H9 (cell line): Measurements from ENCODE around the gene TRIM9. TPM values are rescaled to one million over a fixed set of nuclear protein-coding genes. Genes with fewer than 3 reads are reported as not detected.

Experiments used
- DNase-seq: peaks from one replicate; pipeline ENCODE4 v3.0.0-alpha.2; 2017
- H2AFZ ChIP-seq: one replicate; pipeline ENCODE4 v1.6.1; 2013; ENCODE audit warnings: mild to moderate bottlenecking, low read length, control low read depth, moderate library complexity
- H2AK5ac ChIP-seq: 2 replicates; pipeline ENCODE4 v1.6.1; 2013; ENCODE audit warnings: low read length, control low read depth, mixed read lengths; ENCODE audit not compliant: insufficient read length
- H2BK120ac ChIP-seq: one replicate; pipeline ENCODE4 v1.6.1; 2013; ENCODE audit warnings: low read depth, mild to moderate bottlenecking, low read length, control low read depth, inconsistent platforms; ENCODE audit not compliant: poor library complexity, severe bottlenecking
- H2BK12ac ChIP-seq: 2 replicates; pipeline ENCODE4 v1.6.1; 2013; ENCODE audit warnings: low read length, control low read depth, mixed read lengths, low read depth; ENCODE audit not compliant: insufficient read length
- H2BK15ac ChIP-seq: 2 replicates; pipeline ENCODE4 v1.6.1; 2013; ENCODE audit warnings: low read depth, low read length, control low read depth
- H2BK20ac ChIP-seq: one replicate; pipeline ENCODE4 v1.6.1; 2013; ENCODE audit warnings: low read depth, mild to moderate bottlenecking, low read length, control low read depth, inconsistent platforms; ENCODE audit not compliant: poor library complexity, severe bottlenecking
- H2BK5ac ChIP-seq: 2 replicates; pipeline ENCODE4 v1.6.1; 2013; ENCODE audit warnings: low read length, control low read depth, mixed read lengths; ENCODE audit not compliant: insufficient read length
- H3K14ac ChIP-seq: 2 replicates; pipeline ENCODE4 v1.6.1; 2013; ENCODE audit warnings: low read length, control low read depth; ENCODE audit not compliant: insufficient read depth
- H3K18ac ChIP-seq: 2 replicates; pipeline ENCODE4 v1.6.1; 2013; ENCODE audit warnings: low read depth, mild to moderate bottlenecking, mixed read lengths, low read length, control low read depth; ENCODE audit not compliant: insufficient read length
- H3K23ac ChIP-seq: 2 replicates; pipeline ENCODE4 v1.6.1; 2013; ENCODE audit warnings: low read length, control low read depth, mixed read lengths, low read depth; ENCODE audit not compliant: insufficient read length
- H3K23me2 ChIP-seq: 2 replicates; pipeline ENCODE4 v1.6.1; 2013; ENCODE audit warnings: low read depth, mild to moderate bottlenecking, mixed read lengths, low read length, control low read depth; ENCODE audit not compliant: insufficient read length, poor library complexity, severe bottlenecking
- H3K27ac ChIP-seq: 2 replicates; pipeline ENCODE4 v1.5.1; 2013; ENCODE audit warnings: low read length, control low read depth, mixed read lengths, low read depth; ENCODE audit not compliant: insufficient read length
- H3K27me3 ChIP-seq: 2 replicates; pipeline ENCODE4 v1.6.1; 2013; ENCODE audit warnings: low read length, control low read depth, inconsistent platforms; ENCODE audit not compliant: insufficient read depth
- H3K4ac ChIP-seq: 2 replicates; pipeline ENCODE4 v1.6.1; 2013; ENCODE audit warnings: low read depth, mild to moderate bottlenecking, control low read depth, inconsistent platforms, low read length, moderate library complexity
- H3K4me1 ChIP-seq: 2 replicates; pipeline ENCODE4 v1.6.1; 2013; ENCODE audit warnings: low read length, control low read depth, inconsistent platforms; ENCODE audit not compliant: insufficient read depth
- H3K4me2 ChIP-seq: 2 replicates; pipeline ENCODE4 v1.6.1; 2013; ENCODE audit warnings: low read length, control low read depth, mixed read lengths; ENCODE audit not compliant: insufficient read length, insufficient read depth
- H3K56ac ChIP-seq: 2 replicates; pipeline ENCODE4 v1.6.1; 2013; ENCODE audit warnings: low read depth, mild to moderate bottlenecking, mixed read lengths, low read length, control low read depth; ENCODE audit not compliant: insufficient read length
- H3K79me1 ChIP-seq: 2 replicates; pipeline ENCODE4 v1.6.1; 2013; ENCODE audit warnings: low read depth, mild to moderate bottlenecking, moderate library complexity, low read length, control low read depth, inconsistent platforms; ENCODE audit not compliant: insufficient read depth, poor library complexity, severe bottlenecking
- H3K79me2 ChIP-seq: 2 replicates; pipeline ENCODE4 v1.6.1; 2013; ENCODE audit warnings: low read length, control low read depth, inconsistent platforms; ENCODE audit not compliant: insufficient read depth
- H3K9ac ChIP-seq: 2 replicates; pipeline ENCODE4 v1.6.1; 2013; ENCODE audit warnings: low read length, control low read depth, mixed read lengths; ENCODE audit not compliant: insufficient read length; ENCODE audit errors: extremely low read depth
- H3K9me3 ChIP-seq: one replicate; pipeline ENCODE4 v1.6.1; 2013; ENCODE audit warnings: low read depth, low read length, inconsistent platforms; ENCODE audit not compliant: control insufficient read depth
- H3T11ph ChIP-seq: one replicate; pipeline ENCODE4 v1.6.1; 2013; ENCODE audit warnings: mild to moderate bottlenecking, low read length, control low read depth, inconsistent platforms
- H4K20me1 ChIP-seq: one replicate; pipeline ENCODE4 v1.6.1; 2013; ENCODE audit not compliant: control insufficient read depth, insufficient read length, insufficient read depth
- H4K5ac ChIP-seq: 2 replicates; pipeline ENCODE4 v1.6.1; 2013; ENCODE audit warnings: low read depth, mild to moderate bottlenecking, mixed read lengths, low read length, control low read depth; ENCODE audit not compliant: insufficient read length
- H4K8ac ChIP-seq: replicated peaks from 2 replicates; pipeline ENCODE4 v1.6.1; 2013; ENCODE audit warnings: low read length, control low read depth, mixed read lengths, low read depth; ENCODE audit not compliant: insufficient read length
- H4K91ac ChIP-seq: 2 replicates; pipeline ENCODE4 v1.6.1; 2013; ENCODE audit warnings: low read depth, mild to moderate bottlenecking, moderate library complexity, mixed read lengths, low read length, control low read depth; ENCODE audit not compliant: insufficient read length
- H3K27ac Mint-ChIP-seq, 3 experiments: 2 replicates in 2 of 3; 3 replicates in 1 of 3; pipeline ENCODE4 v1.8.0; 2020 to 2021; ENCODE audit warnings: mixed read lengths in 3 of 3, mild to moderate bottlenecking in 1 of 3, moderate library complexity in 1 of 3
- H3K27me3 Mint-ChIP-seq: 2 replicates; pipeline ENCODE4 v1.8.0; 2021; ENCODE audit warnings: low read depth, mild to moderate bottlenecking, moderate library complexity, mixed read lengths
- H3K36me3 Mint-ChIP-seq, 3 experiments: 2 replicates in 2 of 3; 3 replicates in 1 of 3; pipeline ENCODE4 v1.8.0; 2020 to 2021; ENCODE audit warnings: low read depth in 3 of 3, mixed read lengths in 3 of 3; ENCODE audit not compliant: insufficient read depth in 1 of 3
- H3K4me1 Mint-ChIP-seq, 2 experiments: 2 replicates each; pipeline ENCODE4 v1.8.0; 2020; ENCODE audit warnings: mixed read lengths in 2 of 2
- H3K4me3 Mint-ChIP-seq, 2 experiments: 2 replicates in 1 of 2; 3 replicates in 1 of 2; pipeline ENCODE4 v1.8.0; 2020 to 2021; ENCODE audit warnings: mild to moderate bottlenecking in 2 of 2, mixed read lengths in 2 of 2, moderate library complexity in 1 of 2
- H3K9me3 Mint-ChIP-seq, 2 experiments: 2 replicates in 1 of 2; 3 replicates in 1 of 2; pipeline ENCODE4 v1.8.0; 2020; ENCODE audit warnings: mild to moderate bottlenecking in 2 of 2, mixed read lengths in 2 of 2, moderate library complexity in 1 of 2
- CTCF ChIP-seq: fragments of 200-600 bp; sonication (generic); conservative IDR thresholded peaks from 3 replicates; pipeline ENCODE4 v1.8.0; 2021; ENCODE audit warnings: antibody characterized with exemption, mild to moderate bottlenecking
- WGBS: extraction: QIAGEN DNeasy Blood & Tissue Kit; methylation state at CpG from one replicate; pipeline ENCODE4 v1.1.7; 2013; ENCODE audit warnings: missing lambda C conversion rate, low lambda C conversion rate, mixed read lengths; ENCODE audit not compliant: insufficient read length; ENCODE audit errors: extremely low coverage; 5-methylcytosine and 5-hydroxymethylcytosine counted together
- total RNA-seq: library from RNA; stranded (reverse); gene quantifications from 2 replicates; pipeline ENCODE4 v1.2.1, GENCODE V29; 2021

The TRIM9 gene
- total RNA-seq, 1 experiment from 2014 or later, result 0.98 TPM

DNA sequence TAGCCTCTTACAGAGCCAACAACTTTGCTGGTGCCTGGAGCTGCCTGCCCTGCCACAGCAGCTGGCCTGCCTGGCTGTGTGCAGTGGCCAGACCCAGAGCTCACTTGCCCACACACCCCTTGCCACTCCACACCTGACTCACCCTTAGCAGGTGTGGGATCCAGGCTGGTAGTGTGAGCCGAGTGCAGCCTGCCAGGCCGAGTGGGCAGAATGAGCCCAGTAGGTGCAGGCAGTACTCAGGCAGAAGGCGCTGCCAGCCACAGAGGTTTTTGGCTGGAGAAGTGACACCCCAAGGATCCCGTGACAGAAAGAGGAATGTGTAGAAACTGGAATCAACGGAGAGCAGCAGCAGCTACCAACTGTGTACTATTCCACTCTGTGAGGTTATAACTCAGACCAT lies 120.8 kb downstream of the TRIM9 start:
- no peak overlapping the region for H4K8ac ChIP-seq
- Mint-ChIP-seq H3K4me3 (no peak overlapping the region), H3K36me3 (no peaks in the 10 kb centered on the region), H3K4me1 (peaks cover 0 to 4% of the 10 kb centered on the region in 2 experiments; a peak in 1 of 4 replicates), H3K27me3 (no peaks in the 10 kb centered on the region; the same call in 1 of the 2 replicates), H3K27ac (no peak overlapping the region), H3K9me3 (no peaks in the 10 kb centered on the region)
- 0 out of 2 replicates have a peak overlapping the region, but pooled peaks have one; percentile 35 for H3K14ac ChIP-seq
- no peaks in the 10 kb centered on the region for H3K23me2 ChIP-seq
- no peak overlapping the region for H2BK15ac ChIP-seq
- H3K4me2 ChIP-seq, result no peak overlapping the region
- H3K79me1 ChIP-seq, result no peaks in the 10 kb centered on the region
- no peak overlapping the region for H2AK5ac ChIP-seq
- no peak overlapping the region for H2BK20ac ChIP-seq
- H2BK120ac ChIP-seq, result no peak overlapping the region
- H3K23ac ChIP-seq, result no peak overlapping the region
- H3K4ac ChIP-seq, result no peak overlapping the region
- no peaks in the 10 kb centered on the region for H4K20me1 ChIP-seq
- no peak overlapping the region for H4K5ac ChIP-seq
- no peak overlapping the region for H2BK5ac ChIP-seq
- H4K91ac ChIP-seq, result no peak overlapping the region
- H2BK12ac ChIP-seq, result no peak overlapping the region
- H3K27ac ChIP-seq, result no peak overlapping the region
- H3K4me1 ChIP-seq, result no peaks in the 10 kb centered on the region; the same call in 1 of the 2 replicates
- no peaks in the 10 kb centered on the region for H3K27me3 ChIP-seq
- no peak overlapping the region for H3K9ac ChIP-seq
- no peaks in the 10 kb centered on the region for H3K9me3 ChIP-seq
- TF ChIP-seq CTCF, result no peak
- no peak overlapping the region for H3T11ph ChIP-seq
- no CpG with 5 or more reads among the region's 5 CpGs for WGBS
- no peak overlapping the region for H2AFZ ChIP-seq
- H3K79me2 ChIP-seq, result no peaks in the 10 kb centered on the region
- no peak overlapping the region for H3K18ac ChIP-seq
- no peak for DNase-seq
- H3K56ac ChIP-seq, result no peak overlapping the region
